GM12872 (cell line): ENCODE data around the gene DHRS7B.

Source experiments
- TF ChIP-seq, protein P1 (sequence below): IDR thresholded peaks from 3 replicates; pipeline ENCODE4 v1.5.1; 2011; ENCODE audit warnings: low read depth, mild to moderate bottlenecking, low read length, moderate library complexity; ENCODE audit not compliant: insufficient read depth

Gene DHRS7B

DNA sequence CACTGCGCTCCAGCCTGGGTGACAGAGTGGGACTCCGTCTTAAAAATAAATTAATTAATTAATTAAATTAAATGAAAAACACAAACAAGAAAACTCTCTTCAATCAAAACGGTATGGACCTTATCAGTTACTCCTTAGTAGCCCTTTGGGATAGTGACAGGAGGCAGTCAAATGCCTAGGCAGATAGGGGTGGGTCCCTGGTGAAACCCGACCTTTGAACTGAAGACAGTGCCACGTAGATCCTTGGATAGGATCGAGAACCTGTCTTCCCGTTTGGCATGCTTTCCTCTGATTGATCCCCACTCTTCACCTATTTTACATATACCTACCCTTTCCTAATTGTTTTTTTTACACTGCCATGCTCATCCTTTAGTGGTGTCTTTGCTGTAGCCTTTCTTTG lies 22.2 kb upstream of the DHRS7B start:
- TF ChIP-seq, protein P1, sequence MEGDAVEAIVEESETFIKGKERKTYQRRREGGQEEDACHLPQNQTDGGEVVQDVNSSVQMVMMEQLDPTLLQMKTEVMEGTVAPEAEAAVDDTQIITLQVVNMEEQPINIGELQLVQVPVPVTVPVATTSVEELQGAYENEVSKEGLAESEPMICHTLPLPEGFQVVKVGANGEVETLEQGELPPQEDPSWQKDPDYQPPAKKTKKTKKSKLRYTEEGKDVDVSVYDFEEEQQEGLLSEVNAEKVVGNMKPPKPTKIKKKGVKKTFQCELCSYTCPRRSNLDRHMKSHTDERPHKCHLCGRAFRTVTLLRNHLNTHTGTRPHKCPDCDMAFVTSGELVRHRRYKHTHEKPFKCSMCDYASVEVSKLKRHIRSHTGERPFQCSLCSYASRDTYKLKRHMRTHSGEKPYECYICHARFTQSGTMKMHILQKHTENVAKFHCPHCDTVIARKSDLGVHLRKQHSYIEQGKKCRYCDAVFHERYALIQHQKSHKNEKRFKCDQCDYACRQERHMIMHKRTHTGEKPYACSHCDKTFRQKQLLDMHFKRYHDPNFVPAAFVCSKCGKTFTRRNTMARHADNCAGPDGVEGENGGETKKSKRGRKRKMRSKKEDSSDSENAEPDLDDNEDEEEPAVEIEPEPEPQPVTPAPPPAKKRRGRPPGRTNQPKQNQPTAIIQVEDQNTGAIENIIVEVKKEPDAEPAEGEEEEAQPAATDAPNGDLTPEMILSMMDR = no peak

DNA sequence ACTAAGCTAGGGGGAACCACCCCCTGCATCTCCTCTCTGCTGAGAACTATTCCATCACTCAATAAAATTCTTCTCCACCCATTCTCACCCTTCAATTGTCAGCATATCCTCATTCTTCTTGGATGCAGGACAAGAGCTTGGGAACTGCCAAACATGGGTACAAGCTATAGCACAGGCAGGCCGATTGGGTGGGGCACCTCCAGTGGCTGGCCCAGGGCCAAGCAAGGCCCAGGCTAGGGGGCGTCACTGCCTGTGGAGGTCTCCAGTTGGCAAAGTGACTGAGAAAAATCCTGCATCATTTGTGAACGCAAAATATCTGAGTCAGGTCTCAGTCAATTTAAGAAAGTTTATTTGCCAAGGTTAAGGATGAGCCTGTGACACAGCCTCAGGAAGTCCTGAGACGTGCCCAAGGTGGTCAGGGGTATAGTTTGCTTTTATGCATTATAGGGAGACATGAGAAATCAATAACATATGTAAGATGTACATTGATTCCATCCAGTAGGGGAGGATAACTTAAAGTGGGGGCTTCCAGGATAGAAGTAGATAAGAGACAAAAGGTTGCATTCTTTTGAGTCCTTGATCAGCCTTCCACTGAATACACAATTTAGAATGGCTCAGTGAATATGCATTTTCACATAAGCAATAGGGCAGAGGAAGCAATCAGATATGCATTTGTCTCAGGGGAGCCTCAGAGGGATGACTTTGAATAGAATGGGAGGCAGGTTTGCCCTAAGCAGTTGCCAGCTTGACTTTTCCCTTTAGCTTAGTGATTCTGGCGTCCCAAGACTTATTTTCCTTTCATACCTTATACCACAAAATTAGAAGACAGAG lies 21.5 kb upstream of the DHRS7B start:
- TF ChIP-seq, protein P1 = no peak

DNA sequence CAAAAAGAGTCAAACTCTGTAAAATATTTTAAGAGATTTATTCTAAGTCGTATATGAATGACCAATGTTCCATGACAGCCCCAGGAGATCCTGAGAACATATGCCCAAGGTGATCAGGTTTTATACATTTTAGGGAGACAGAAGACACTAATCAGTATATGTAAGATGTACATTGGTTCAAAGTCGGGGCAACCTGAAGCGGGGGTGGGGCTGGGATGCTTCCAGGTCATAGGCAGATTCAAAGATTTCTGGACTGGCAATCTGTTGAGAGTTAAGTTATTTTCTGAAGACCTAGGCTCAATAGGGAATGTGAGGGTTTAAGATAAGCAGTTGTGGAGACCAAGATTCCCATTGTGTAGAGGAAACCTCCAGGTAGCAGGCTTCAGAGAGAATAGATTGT lies 20.4 kb upstream of the DHRS7B start:
- TF ChIP-seq, protein P1 = no peak

DNA sequence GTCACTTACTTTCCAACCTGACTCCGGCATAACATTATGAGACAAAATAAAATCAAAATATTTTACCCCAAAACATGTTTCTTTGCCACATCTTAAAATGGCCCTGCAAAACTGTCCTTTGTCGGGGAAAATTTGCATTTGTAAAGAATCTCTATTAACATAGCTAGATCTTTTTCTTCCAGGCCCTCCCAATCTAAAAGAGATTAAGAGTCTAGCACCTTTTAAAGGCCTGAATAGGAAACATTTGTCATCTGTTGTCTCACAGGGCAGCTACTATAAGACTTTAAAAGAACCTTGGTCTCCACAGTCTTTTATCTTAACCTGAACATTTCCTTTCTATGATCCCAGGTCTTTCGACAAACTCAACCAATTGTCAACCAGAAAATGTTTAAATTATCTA lies 18.1 kb upstream of the DHRS7B start:
- TF ChIP-seq, protein P1 = no peak

DNA sequence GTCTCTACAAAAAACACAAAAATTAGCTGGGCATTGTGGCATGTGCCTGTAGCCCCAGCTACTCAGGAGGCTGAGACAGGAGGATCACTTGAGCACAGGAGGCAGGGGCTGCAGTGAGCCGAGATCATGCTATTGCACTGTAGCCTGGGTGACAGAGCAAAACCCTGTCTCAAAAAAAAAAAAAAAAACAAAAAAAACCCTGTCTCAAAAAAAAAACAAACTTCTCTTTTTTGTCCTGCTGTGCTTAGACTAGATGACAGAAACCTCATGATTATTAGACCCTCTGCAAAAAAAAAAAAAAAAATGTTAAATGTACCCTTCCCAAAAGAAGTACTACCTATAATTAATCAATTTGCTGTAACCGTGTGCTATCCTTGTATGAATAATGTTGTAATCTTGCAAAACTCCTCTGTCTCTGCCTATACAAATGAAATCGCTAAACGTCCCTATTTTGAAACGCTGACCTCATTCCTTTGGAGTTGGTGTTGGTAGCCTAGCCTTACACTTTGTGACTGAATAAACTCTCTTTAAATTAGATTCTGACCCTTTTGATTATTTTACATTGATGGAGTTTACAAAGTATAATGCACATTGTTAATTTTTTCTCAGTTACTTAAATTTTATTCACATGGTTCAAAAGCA lies 13.6 kb upstream of the DHRS7B start:
- TF ChIP-seq, protein P1 = no peak

DNA sequence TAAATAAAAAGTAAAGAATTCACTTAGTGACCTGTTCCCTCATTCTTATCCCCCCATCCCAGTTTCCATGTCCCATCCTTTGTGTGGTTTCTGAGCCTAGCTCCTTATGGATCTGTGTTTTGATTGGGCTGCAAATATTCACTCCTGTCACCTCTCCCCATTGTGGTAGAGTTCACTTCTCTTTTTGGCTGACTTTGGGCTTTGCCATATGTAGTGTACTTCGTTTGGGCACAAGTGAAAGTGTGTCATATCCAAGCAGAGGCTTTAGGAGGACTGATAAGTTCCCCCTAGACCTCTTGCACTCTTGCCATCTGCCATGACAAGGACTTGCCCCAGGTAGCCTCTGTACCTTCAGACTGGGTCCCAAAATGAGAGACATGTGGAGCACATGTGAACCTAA lies 13.0 kb upstream of the DHRS7B start:
- TF ChIP-seq, protein P1 = no peak

DNA sequence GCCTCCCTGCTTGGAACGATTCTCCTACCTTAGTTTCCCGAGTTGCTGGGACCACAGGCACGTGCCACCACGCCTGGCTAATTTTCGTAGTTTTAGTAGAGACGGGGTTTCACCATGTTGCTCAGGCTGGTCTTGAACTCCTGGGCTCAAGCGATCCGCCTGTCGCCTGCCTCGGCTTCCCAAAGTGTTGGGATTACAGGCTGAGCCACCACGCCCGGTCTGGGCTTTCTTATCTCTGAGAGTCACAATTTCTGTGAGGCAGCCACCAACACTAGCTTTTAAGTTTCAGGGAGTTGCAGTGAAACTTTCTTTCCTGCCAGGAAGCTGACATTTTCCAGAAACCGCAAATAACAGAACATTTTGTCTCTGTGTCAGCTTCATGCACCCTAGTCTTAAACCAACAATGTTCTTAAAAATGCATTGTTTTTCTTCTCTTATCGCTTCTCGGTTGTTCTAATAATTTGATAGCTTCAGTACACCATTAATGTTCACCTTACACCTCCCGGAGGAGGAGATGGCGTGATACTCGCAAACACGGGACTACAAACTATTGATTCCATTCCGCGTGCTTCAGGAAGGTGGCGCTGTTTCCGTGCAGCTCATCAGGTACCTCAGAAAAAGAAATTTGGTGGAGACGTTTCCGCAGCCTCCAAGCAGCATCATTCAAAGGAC lies 7.4 kb upstream of the DHRS7B start:
- TF ChIP-seq, protein P1 = peak; percentile 92
